ENCODE results near the gene RHOD. TPM values are rescaled to one million over a fixed set of nuclear protein-coding genes. Genes with fewer than 3 reads are reported as not detected.

RHOD gene
- total and polyA plus RNA-seq, 9 of the 15 experiments (the other 6 are each of a cell fraction or from before 2014, with no cell fraction given) = not detected

GRCh38 chr11:67120881-67121710 is 64.4 kb downstream of the RHOD start (continued):
- TF ChIP-seq, protein P1, sequence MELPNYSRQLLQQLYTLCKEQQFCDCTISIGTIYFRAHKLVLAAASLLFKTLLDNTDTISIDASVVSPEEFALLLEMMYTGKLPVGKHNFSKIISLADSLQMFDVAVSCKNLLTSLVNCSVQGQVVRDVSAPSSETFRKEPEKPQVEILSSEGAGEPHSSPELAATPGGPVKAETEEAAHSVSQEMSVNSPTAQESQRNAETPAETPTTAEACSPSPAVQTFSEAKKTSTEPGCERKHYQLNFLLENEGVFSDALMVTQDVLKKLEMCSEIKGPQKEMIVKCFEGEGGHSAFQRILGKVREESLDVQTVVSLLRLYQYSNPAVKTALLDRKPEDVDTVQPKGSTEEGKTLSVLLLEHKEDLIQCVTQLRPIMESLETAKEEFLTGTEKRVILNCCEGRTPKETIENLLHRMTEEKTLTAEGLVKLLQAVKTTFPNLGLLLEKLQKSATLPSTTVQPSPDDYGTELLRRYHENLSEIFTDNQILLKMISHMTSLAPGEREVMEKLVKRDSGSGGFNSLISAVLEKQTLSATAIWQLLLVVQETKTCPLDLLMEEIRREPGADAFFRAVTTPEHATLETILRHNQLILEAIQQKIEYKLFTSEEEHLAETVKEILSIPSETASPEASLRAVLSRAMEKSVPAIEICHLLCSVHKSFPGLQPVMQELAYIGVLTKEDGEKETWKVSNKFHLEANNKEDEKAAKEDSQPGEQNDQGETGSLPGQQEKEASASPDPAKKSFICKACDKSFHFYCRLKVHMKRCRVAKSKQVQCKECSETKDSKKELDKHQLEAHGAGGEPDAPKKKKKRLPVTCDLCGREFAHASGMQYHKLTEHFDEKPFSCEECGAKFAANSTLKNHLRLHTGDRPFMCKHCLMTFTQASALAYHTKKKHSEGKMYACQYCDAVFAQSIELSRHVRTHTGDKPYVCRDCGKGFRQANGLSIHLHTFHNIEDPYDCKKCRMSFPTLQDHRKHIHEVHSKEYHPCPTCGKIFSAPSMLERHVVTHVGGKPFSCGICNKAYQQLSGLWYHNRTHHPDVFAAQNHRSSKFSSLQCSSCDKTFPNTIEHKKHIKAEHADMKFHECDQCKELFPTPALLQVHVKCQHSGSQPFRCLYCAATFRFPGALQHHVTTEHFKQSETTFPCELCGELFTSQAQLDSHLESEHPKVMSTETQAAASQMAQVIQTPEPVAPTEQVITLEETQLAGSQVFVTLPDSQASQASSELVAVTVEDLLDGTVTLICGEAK (IDR thresholded peaks at IDR 0.05) = no peak
- TF ChIP-seq, protein P1 (CRISPR knock-in tag; IDR thresholded peaks at IDR 0.05) = no peak

Small RNA genes within 50 kb of the gene (microRNA-seq; reads per million reads assigned to microRNA genes)
- gene MIR6860 (ENCODE audit: borderline microRNAs expressed) = not detected

Other genes with a start within 250 kb of the RHOD start
Only the 7 nearest of the 9 such genes appear.
- gene RCE1, start 213.4 kb upstream of the RHOD start, total RNA-seq (2014; rRNA removed) = 41.3 and 41.5 TPM in 2 replicates
- gene RCE1, start 213.4 kb upstream of the RHOD start, total RNA-seq (2014; rRNA removed; fragmentation: Illumina TruSeq; extraction: Trizol) = 8.8 and 10.6 TPM in 2 replicates
- gene RCE1, start 213.4 kb upstream of the RHOD start, total RNA-seq (2015; rRNA removed; fragmentation: Illumina TruSeq; extraction: Trizol) = 17.8 and 18.7 TPM in 2 replicates
- 26.3 and 27.7 TPM in 2 replicates for gene RCE1, start 213.4 kb upstream of the RHOD start, total RNA-seq (2021)
- gene RCE1, start 213.4 kb upstream of the RHOD start, polyA plus RNA-seq (2011; rRNA removed) = 13.9 and 25.0 TPM in 2 replicates
- 15.1 and 20.9 TPM in 2 replicates for gene RCE1, start 213.4 kb upstream of the RHOD start, polyA plus RNA-seq (2014; fragmentation: Illumina TruSeq; extraction: Trizol)
- 1 to 10 TPM in 1 of 2 experiments, under 1 TPM in 1; 0.75 to 3.0 TPM for gene RCE1, start 213.4 kb upstream of the RHOD start, polyA plus RNA-seq (2014; fragmentation: Nextera tagmentation; extraction: Ambion mirVana)
- 31.1 and 31.9 TPM in 2 replicates for gene RCE1, start 213.4 kb upstream of the RHOD start, polyA plus RNA-seq (2014; rRNA removed)
- 41.3 and 53.0 TPM in 2 replicates for gene LRFN4, start 199.8 kb upstream of the RHOD start, total RNA-seq (2014; rRNA removed)
- 1.1 and 1.5 TPM in 2 replicates for gene LRFN4, start 199.8 kb upstream of the RHOD start, total RNA-seq (2014; rRNA removed; fragmentation: Illumina TruSeq; extraction: Trizol)
- gene LRFN4, start 199.8 kb upstream of the RHOD start, total RNA-seq (2015; rRNA removed; fragmentation: Illumina TruSeq; extraction: Trizol) = 19.4 and 23.0 TPM in 2 replicates
- 59.5 and 60.1 TPM in 2 replicates for gene LRFN4, start 199.8 kb upstream of the RHOD start, total RNA-seq (2021)
- gene LRFN4, start 199.8 kb upstream of the RHOD start, polyA plus RNA-seq (2011; rRNA removed) = 6.7 and 11.3 TPM in 2 replicates
- gene LRFN4, start 199.8 kb upstream of the RHOD start, polyA plus RNA-seq (2014; fragmentation: Illumina TruSeq; extraction: Trizol) = 1.1 and 9.0 TPM in 2 replicates
- gene LRFN4, start 199.8 kb upstream of the RHOD start, polyA plus RNA-seq (2014; fragmentation: Nextera tagmentation; extraction: Ambion mirVana) = under 1 TPM; 0.10 to 0.14 TPM
- gene LRFN4, start 199.8 kb upstream of the RHOD start, polyA plus RNA-seq (2014; rRNA removed) = 31.5 and 32.3 TPM in 2 replicates
- gene PC, start 98.5 kb upstream of the RHOD start, total RNA-seq (2014; rRNA removed) = 11.1 and 22.7 TPM in 2 replicates
- 4.4 and 8.4 TPM in 2 replicates for gene PC, start 98.5 kb upstream of the RHOD start, total RNA-seq (2014; rRNA removed; fragmentation: Illumina TruSeq; extraction: Trizol)
- gene PC, start 98.5 kb upstream of the RHOD start, total RNA-seq (2015; rRNA removed; fragmentation: Illumina TruSeq; extraction: Trizol) = 8.7 and 9.9 TPM in 2 replicates
- gene PC, start 98.5 kb upstream of the RHOD start, total RNA-seq (2021) = 38.0 and 38.4 TPM in 2 replicates
- gene PC, start 98.5 kb upstream of the RHOD start, polyA plus RNA-seq (2011; rRNA removed) = 6.1 and 11.2 TPM in 2 replicates
- 13.7 and 20.7 TPM in 2 replicates for gene PC, start 98.5 kb upstream of the RHOD start, polyA plus RNA-seq (2014; fragmentation: Illumina TruSeq; extraction: Trizol)
- gene PC, start 98.5 kb upstream of the RHOD start, polyA plus RNA-seq (2014; fragmentation: Nextera tagmentation; extraction: Ambion mirVana) = under 1 TPM; 0.94 to 0.97 TPM
- 10.4 and 26.1 TPM in 2 replicates for gene PC, start 98.5 kb upstream of the RHOD start, polyA plus RNA-seq (2014; rRNA removed)
- gene C11orf86, start 81.5 kb upstream of the RHOD start, total RNA-seq (2014; rRNA removed) = not detected in 2 replicates
- not detected in 2 replicates for gene C11orf86, start 81.5 kb upstream of the RHOD start, total RNA-seq (2014; rRNA removed; fragmentation: Illumina TruSeq; extraction: Trizol)
- gene C11orf86, start 81.5 kb upstream of the RHOD start, total RNA-seq (2015; rRNA removed; fragmentation: Illumina TruSeq; extraction: Trizol) = not detected in 2 replicates
- not detected in 2 replicates for gene C11orf86, start 81.5 kb upstream of the RHOD start, total RNA-seq (2021)
- gene C11orf86, start 81.5 kb upstream of the RHOD start, polyA plus RNA-seq (2011; rRNA removed) = not detected in 2 replicates
- gene C11orf86, start 81.5 kb upstream of the RHOD start, polyA plus RNA-seq (2014; fragmentation: Illumina TruSeq; extraction: Trizol) = not detected in 2 replicates
- not detected for gene C11orf86, start 81.5 kb upstream of the RHOD start, polyA plus RNA-seq (2014; fragmentation: Nextera tagmentation; extraction: Ambion mirVana)
- not detected in 2 replicates for gene C11orf86, start 81.5 kb upstream of the RHOD start, polyA plus RNA-seq (2014; rRNA removed)
- not detected in 2 replicates for gene SYT12, start 33.7 kb upstream of the RHOD start, total RNA-seq (2014; rRNA removed)
- 0.11 TPM in 1 of 2 replicates, not detected in the other for gene SYT12, start 33.7 kb upstream of the RHOD start, total RNA-seq (2014; rRNA removed; fragmentation: Illumina TruSeq; extraction: Trizol)
- 0.11 TPM in 1 of 2 replicates, not detected in the other for gene SYT12, start 33.7 kb upstream of the RHOD start, total RNA-seq (2015; rRNA removed; fragmentation: Illumina TruSeq; extraction: Trizol)
- not detected in 2 replicates for gene SYT12, start 33.7 kb upstream of the RHOD start, total RNA-seq (2021)
- gene SYT12, start 33.7 kb upstream of the RHOD start, polyA plus RNA-seq (2011; rRNA removed) = 0.01 and 0.03 TPM in 2 replicates
- 0.03 TPM in 1 of 2 replicates, not detected in the other for gene SYT12, start 33.7 kb upstream of the RHOD start, polyA plus RNA-seq (2014; fragmentation: Illumina TruSeq; extraction: Trizol)
- gene SYT12, start 33.7 kb upstream of the RHOD start, polyA plus RNA-seq (2014; fragmentation: Nextera tagmentation; extraction: Ambion mirVana) = not detected
- 0.03 and 0.07 TPM in 2 replicates for gene SYT12, start 33.7 kb upstream of the RHOD start, polyA plus RNA-seq (2014; rRNA removed)
- 19.0 and 21.3 TPM in 2 replicates for gene KDM2A, start 62.4 kb downstream of the RHOD start, total RNA-seq (2014; rRNA removed)
- gene KDM2A, start 62.4 kb downstream of the RHOD start, total RNA-seq (2014; rRNA removed; fragmentation: Illumina TruSeq; extraction: Trizol) = 22.3 and 23.4 TPM in 2 replicates
- gene KDM2A, start 62.4 kb downstream of the RHOD start, total RNA-seq (2015; rRNA removed; fragmentation: Illumina TruSeq; extraction: Trizol) = 26.4 and 27.1 TPM in 2 replicates
- 37.9 and 39.3 TPM in 2 replicates for gene KDM2A, start 62.4 kb downstream of the RHOD start, total RNA-seq (2021)
- gene KDM2A, start 62.4 kb downstream of the RHOD start, polyA plus RNA-seq (2011; rRNA removed) = 19.0 and 30.7 TPM in 2 replicates
- 35.1 and 37.7 TPM in 2 replicates for gene KDM2A, start 62.4 kb downstream of the RHOD start, polyA plus RNA-seq (2014; fragmentation: Illumina TruSeq; extraction: Trizol)
- 1 to 10 TPM; 5.0 to 7.2 TPM for gene KDM2A, start 62.4 kb downstream of the RHOD start, polyA plus RNA-seq (2014; fragmentation: Nextera tagmentation; extraction: Ambion mirVana)
- 19.8 and 21.3 TPM in 2 replicates for gene KDM2A, start 62.4 kb downstream of the RHOD start, polyA plus RNA-seq (2014; rRNA removed)
- gene GRK2, start 209.6 kb downstream of the RHOD start, total RNA-seq (2014; rRNA removed) = 83.1 and 97.8 TPM in 2 replicates
- 27.8 and 41.7 TPM in 2 replicates for gene GRK2, start 209.6 kb downstream of the RHOD start, total RNA-seq (2014; rRNA removed; fragmentation: Illumina TruSeq; extraction: Trizol)
- 40.6 and 42.2 TPM in 2 replicates for gene GRK2, start 209.6 kb downstream of the RHOD start, total RNA-seq (2015; rRNA removed; fragmentation: Illumina TruSeq; extraction: Trizol)
- 93.3 and 95.3 TPM in 2 replicates for gene GRK2, start 209.6 kb downstream of the RHOD start, total RNA-seq (2021)
- 63.4 and 98.5 TPM in 2 replicates for gene GRK2, start 209.6 kb downstream of the RHOD start, polyA plus RNA-seq (2011; rRNA removed)
- gene GRK2, start 209.6 kb downstream of the RHOD start, polyA plus RNA-seq (2014; fragmentation: Illumina TruSeq; extraction: Trizol) = 56.5 and 65.3 TPM in 2 replicates
- gene GRK2, start 209.6 kb downstream of the RHOD start, polyA plus RNA-seq (2014; fragmentation: Nextera tagmentation; extraction: Ambion mirVana) = under 1 TPM; 0.24 to 0.82 TPM
- gene GRK2, start 209.6 kb downstream of the RHOD start, polyA plus RNA-seq (2014; rRNA removed) = 95.8 and 96.0 TPM in 2 replicates

Data from K562 (cell line).